ENCODE data around the gene MEN1.

DNA sequence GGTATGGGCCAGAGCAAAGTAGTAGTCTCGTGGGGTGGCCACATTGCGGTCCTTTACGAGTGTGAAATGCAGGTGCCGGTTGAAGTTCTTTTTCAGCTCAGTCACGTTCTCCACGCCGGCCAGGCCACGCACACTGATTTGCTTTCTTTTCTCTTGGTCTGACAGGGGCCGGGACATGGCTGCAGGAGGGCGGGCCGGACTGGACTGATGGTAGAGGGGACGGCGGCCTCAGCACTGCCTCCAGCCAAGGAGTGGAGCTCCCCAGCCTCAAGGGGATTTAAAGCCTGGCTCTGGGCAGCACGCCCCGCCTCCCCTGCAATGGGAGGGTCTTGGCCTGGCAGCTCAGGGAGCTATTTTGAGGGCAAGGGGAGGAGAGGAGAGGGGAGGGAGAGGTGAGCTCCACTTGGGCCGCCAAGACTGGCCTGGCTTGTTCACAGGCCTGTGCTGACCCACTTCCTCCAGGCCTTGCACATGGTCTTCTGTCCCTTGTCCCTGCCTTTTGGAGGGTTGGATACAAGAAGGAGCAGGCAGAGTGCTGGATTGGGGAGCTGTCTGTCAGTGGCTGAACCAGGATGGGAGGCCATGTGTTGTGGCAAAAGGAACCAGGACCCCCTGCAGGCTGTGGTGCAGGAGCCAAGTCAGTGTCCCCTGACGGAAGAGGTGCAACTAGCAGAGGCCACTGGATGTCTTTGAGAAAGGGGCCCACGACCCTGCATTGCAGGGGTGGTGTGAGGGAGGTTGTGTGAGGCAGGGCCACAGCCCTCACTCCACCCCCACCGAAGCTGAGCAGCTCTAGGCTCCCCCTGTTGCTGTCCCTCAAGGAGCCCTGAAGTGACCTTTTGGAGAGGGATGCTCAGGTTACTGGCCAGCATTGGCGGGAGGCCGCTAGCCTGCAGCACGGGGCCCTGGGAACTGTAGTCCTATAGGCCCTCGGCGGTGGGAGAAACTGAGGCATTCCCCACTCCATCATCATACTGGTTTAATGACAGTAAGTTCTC, 50.3 kb downstream of the MEN1 start, which contains the start of gene PYGM:
- TF ChIP-seq EZH2 (IDR thresholded peaks at IDR 0.05; ENCODE audit: insufficient read depth, poor library complexity, severe bottlenecking): no peak
- no peak for TF ChIP-seq EZH2phosphoT487 (IDR thresholded peaks at IDR 0.05; ENCODE audit: insufficient read depth, low read depth)
